MM.1S (cell line): ENCODE measurements around the gene MRPS26.

ENCODE experiments used
- DNase-seq: peaks from one replicate; pipeline ENCODE4 v3.0.0-alpha.2; 2015
- H2AFZ ChIP-seq: fragments of 300-600 bp; sonication (generic); 2 replicates; pipeline ENCODE4 v1.6.0; 2016; ENCODE audit warnings: antibody characterized with exemption, low read length
- H3F3A ChIP-seq: fragments of 300-600 bp; sonication (generic); 2 replicates; pipeline ENCODE4 v1.6.1; 2016; ENCODE audit warnings: mild to moderate bottlenecking, antibody characterized with exemption, low read length, moderate library complexity, mixed read lengths; ENCODE audit not compliant: insufficient read depth
- H3K27ac ChIP-seq: fragments of 300-600 bp; sonication (generic); 2 replicates; pipeline ENCODE4 v1.5.1; 2016; ENCODE audit warnings: mild to moderate bottlenecking, low read length
- H3K27me3 ChIP-seq: fragments of 300-600 bp; sonication (generic); replicated peaks from 2 replicates; pipeline ENCODE4 v1.6.0; 2016; ENCODE audit warnings: low read length; ENCODE audit not compliant: insufficient read depth
- H3K36me3 ChIP-seq: fragments of 300-600 bp; sonication (generic); replicated peaks from 2 replicates; pipeline ENCODE4 v1.6.1; 2016; ENCODE audit warnings: mild to moderate bottlenecking, low read length, mixed read lengths; ENCODE audit not compliant: insufficient read depth
- H3K4me1 ChIP-seq: fragments of 300-600 bp; sonication (generic); 2 replicates; pipeline ENCODE4 v1.6.1; 2016; ENCODE audit warnings: low read length, mixed read lengths
- H3K4me2 ChIP-seq: fragments of 300-600 bp; sonication (generic); 2 replicates; pipeline ENCODE4 v1.6.0; 2016; ENCODE audit warnings: low read depth, low read length
- H3K4me3 ChIP-seq: fragments of 300-600 bp; sonication (generic); 2 replicates; pipeline ENCODE4 v1.5.1; 2016; ENCODE audit warnings: low read length, mixed read lengths
- H3K79me2 ChIP-seq: fragments of 300-600 bp; sonication (generic); 2 replicates; pipeline ENCODE4 v1.6.1; 2016; ENCODE audit warnings: mixed run types, low read length, mixed read lengths
- H3K9ac ChIP-seq: fragments of 300-600 bp; sonication (generic); 2 replicates; pipeline ENCODE4 v1.6.1; 2016; ENCODE audit warnings: low read length, mixed read lengths
- H3K9me2 ChIP-seq: fragments of 300-600 bp; sonication (generic); replicated peaks from 2 replicates; pipeline ENCODE4 v1.6.1; 2016; ENCODE audit warnings: mild to moderate bottlenecking, low read length, mixed read lengths; ENCODE audit not compliant: insufficient read depth
- H3K9me3 ChIP-seq: fragments of 300-600 bp; sonication (generic); replicated peaks from 2 replicates; pipeline ENCODE4 v1.6.1; 2016; ENCODE audit warnings: mild to moderate bottlenecking, low read length, mixed read lengths; ENCODE audit not compliant: insufficient read depth
- H4K20me1 ChIP-seq: fragments of 300-600 bp; sonication (generic); 2 replicates; pipeline ENCODE4 v1.6.1; 2016; ENCODE audit warnings: mild to moderate bottlenecking, low read length, moderate library complexity, mixed read lengths; ENCODE audit not compliant: insufficient read depth
- CTCF ChIP-seq: fragments of 300-600 bp; sonication (generic); IDR thresholded peaks from 2 replicates; pipeline ENCODE4 v1.5.1; 2016; ENCODE audit warnings: antibody characterized with exemption, low read length, mixed read lengths
- EZH2 ChIP-seq: fragments of 300-600 bp; sonication (generic); optimal IDR thresholded peaks from 2 replicates; pipeline ENCODE3; 2017; ENCODE audit warnings: low read depth, mild to moderate bottlenecking, antibody characterized with exemption, low read length, mixed read lengths
- EZH2phosphoT487 ChIP-seq: fragments of 300-600 bp; sonication (generic); IDR thresholded peaks from 2 replicates; pipeline ENCODE4 v1.6.1; 2018; ENCODE audit warnings: antibody characterized with exemption, low read length

The MRPS26 gene

GRCh38 chr20:3084986-3085360 is 39.1 kb downstream of the MRPS26 start:
- Histone ChIP-seq H3K27ac (no peak overlapping the region), H3K9me3 (no peaks in the 10 kb centered on the region), H3K9ac (no peak overlapping the region), H3F3A (no peaks in the 10 kb centered on the region), H4K20me1 (no peaks in the 10 kb centered on the region), H2AFZ (no peak overlapping the region), H3K4me2 (no peak overlapping the region), H3K27me3 (peaks cover 28% of the 10 kb centered on the region), H3K36me3 (no peaks in the 10 kb centered on the region), H3K9me2 (no peaks in the 10 kb centered on the region), H3K4me1 (no peaks in the 10 kb centered on the region), H3K4me3 (no peak overlapping the region), H3K79me2 (no peaks in the 10 kb centered on the region)
- no peak for DNase-seq
- TF ChIP-seq EZH2phosphoT487 (no peak), CTCF (no peak), EZH2 (no peak)

GRCh38 chr20:3085571-3086072 is 39.8 kb downstream of the MRPS26 start:
- Histone ChIP-seq H4K20me1 (no peaks in the 10 kb centered on the region), H3K4me3 (no peak overlapping the region), H3K36me3 (no peaks in the 10 kb centered on the region), H3K4me1 (no peaks in the 10 kb centered on the region), H3K27ac (no peak overlapping the region), H3K9ac (no peak overlapping the region), H3K79me2 (no peaks in the 10 kb centered on the region), H3F3A (no peaks in the 10 kb centered on the region), H3K9me2 (no peaks in the 10 kb centered on the region), H3K4me2 (no peak overlapping the region), H2AFZ (no peak overlapping the region), H3K9me3 (no peaks in the 10 kb centered on the region), H3K27me3 (peaks cover 28% of the 10 kb centered on the region)
- TF ChIP-seq EZH2phosphoT487 (no peak), EZH2 (no peak), CTCF (no peak)
- DNase-seq = no peak

GRCh38 chr20:3088031-3088430 is 42.2 kb downstream of the MRPS26 start:
- Histone ChIP-seq H4K20me1 (no peaks in the 10 kb centered on the region), H3K27ac (no peak overlapping the region), H3K4me3 (no peak overlapping the region), H3K9me2 (no peaks in the 10 kb centered on the region), H3K9ac (no peak overlapping the region), H3K9me3 (no peaks in the 10 kb centered on the region), H3K4me1 (no peaks in the 10 kb centered on the region), H3K36me3 (no peaks in the 10 kb centered on the region), H3K79me2 (no peaks in the 10 kb centered on the region), H3K4me2 (no peak overlapping the region), H3K27me3 (peaks cover 27% of the 10 kb centered on the region), H2AFZ (no peak overlapping the region), H3F3A (no peaks in the 10 kb centered on the region)
- TF ChIP-seq EZH2phosphoT487 (no peak), EZH2 (no peak), CTCF (no peak)
- no peak for DNase-seq
